PC-3 (cell line): ENCODE measurements around the gene ERBB4. TPM values are rescaled to one million over a fixed set of nuclear protein-coding genes. Genes with fewer than 3 reads are reported as not detected.
A peak's percentile ranks its signal among the peaks of the same experiment; 100 is the strongest.
"Not testable (repeated sequence)": the region's sequence is repeated elsewhere in the genome, so short reads cannot be mapped to it uniquely, and the experiment has no call there.

Experiments used
- ATAC-seq: fragments of 200-7000 bp; cut with Tn5 transposase; 2 replicates; pipeline ENCODE4 v1.9.1; 2020; ENCODE audit warnings: mild to moderate bottlenecking, moderate library complexity
- BruUV-seq: library from RNA; stranded (reverse); fragments of 400-500 nt; replicated peaks from 2 replicates; lab custom pipeline; 2021; lab: Mats Ljungman, UMichigan
- CTCF ChIA-PET: fragments of 300-600 bp; sonication (Branson Sonifier 250); formaldehyde crosslinking; loops from one replicate; lab custom pipeline; 2022; ENCODE audit warnings: antibody characterized with exemption; lab: Charles Lee
- POLR2A ChIA-PET: fragments of 300-600 bp; sonication (Branson Sonifier 250); formaldehyde crosslinking; loops from one replicate; lab custom pipeline; 2022; ENCODE audit warnings: antibody characterized with exemption; ENCODE audit not compliant: unreplicated experiment; lab: Charles Lee
- DNase-seq: peaks from one replicate; pipeline ENCODE4 v3.0.0-alpha.2; 2015
- H2AFZ ChIP-seq: fragments of 300-600 bp; sonication (generic); 2 replicates; pipeline ENCODE4 v1.6.0; 2016; ENCODE audit warnings: antibody characterized with exemption, low read length
- H3F3A ChIP-seq: fragments of 300-600 bp; sonication (generic); one replicate; pipeline ENCODE4 v1.6.0; 2017; ENCODE audit warnings: antibody characterized with exemption, low read length, control low read depth, mild to moderate bottlenecking; ENCODE audit not compliant: unreplicated experiment
- H3K27ac ChIP-seq: fragments of 300-600 bp; sonication (generic); 2 replicates; pipeline ENCODE4 v1.5.1; 2016; ENCODE audit warnings: mild to moderate bottlenecking, low read length
- H3K27me3 ChIP-seq: fragments of 300-600 bp; sonication (generic); 2 replicates; pipeline ENCODE4 v1.6.1; 2016; ENCODE audit warnings: low read length, mixed read lengths
- H3K36me3 ChIP-seq: fragments of 300-600 bp; sonication (generic); 2 replicates; pipeline ENCODE4 v1.6.1; 2016; ENCODE audit warnings: low read depth, mixed run types, low read length, mixed read lengths
- H3K4me1 ChIP-seq: fragments of 300-600 bp; sonication (generic); 2 replicates; pipeline ENCODE4 v1.5.1; 2016; ENCODE audit warnings: low read length; ENCODE audit not compliant: insufficient read depth
- H3K4me2 ChIP-seq: fragments of 300-600 bp; sonication (generic); 2 replicates; pipeline ENCODE4 v1.6.0; 2016; ENCODE audit warnings: low read length
- H3K4me3 ChIP-seq: fragments of 300-600 bp; sonication (generic); 2 replicates; pipeline ENCODE4 v1.5.1; 2016; ENCODE audit warnings: mild to moderate bottlenecking, low read length, mixed read lengths
- H3K79me2 ChIP-seq: fragments of 300-600 bp; sonication (generic); 2 replicates; pipeline ENCODE4 v1.6.1; 2017; ENCODE audit warnings: low read length, mixed read lengths
- H3K9ac ChIP-seq: fragments of 300-600 bp; sonication (generic); 2 replicates; pipeline ENCODE4 v1.6.0; 2016; ENCODE audit warnings: mild to moderate bottlenecking, low read length
- H3K9me2 ChIP-seq: fragments of 300-600 bp; sonication (generic); replicated peaks from 2 replicates; pipeline ENCODE4 v1.6.1; 2016; ENCODE audit warnings: mixed run types, low read length, mixed read lengths
- H3K9me3 ChIP-seq: fragments of 300-600 bp; sonication (generic); 2 replicates; pipeline ENCODE4 v1.6.1; 2016; ENCODE audit warnings: low read length, mixed read lengths
- H4K20me1 ChIP-seq: fragments of 300-600 bp; sonication (generic); 2 replicates; pipeline ENCODE4 v1.6.1; 2016; ENCODE audit warnings: low read length, mixed read lengths
- EZH2 ChIP-seq: fragments of 300-600 bp; sonication (generic); IDR thresholded peaks from one replicate; pipeline ENCODE4 v1.6.1; 2017; ENCODE audit warnings: antibody characterized with exemption, mild to moderate bottlenecking, low read length; ENCODE audit not compliant: unreplicated experiment
- EZH2phosphoT487 ChIP-seq: fragments of 300-600 bp; sonication (generic); IDR thresholded peaks from 2 replicates; pipeline ENCODE4 v1.6.1; 2018; ENCODE audit warnings: mild to moderate bottlenecking, antibody characterized with exemption, low read length, borderline replicate concordance
- intact Hi-C: fragments of 100-400 bp; cut with micrococcal nuclease; formaldehyde crosslinking; loops from 2 replicates; pipeline ENCODE4 v1.9.0; 2023
- total RNA-seq: library from RNA; depleted of rRNA; stranded (reverse); fragments of >200 nt; gene quantifications from 2 replicates; pipeline ENCODE4 v1.2.3, GENCODE V29; 2014
- TF ChIP-seq, protein P1 (sequence below): fragments of 300-600 bp; sonication (generic); conservative IDR thresholded peaks from 2 replicates; pipeline ENCODE4 v1.5.1; 2017; ENCODE audit warnings: antibody characterized with exemption, low read depth, mild to moderate bottlenecking, low read length

The ERBB4 gene
- total RNA-seq, 1 experiment from 2014 or later = under 0.01 TPM

GRCh38 chr2:212249451-212249850, 289.2 kb downstream of the ERBB4 start:
- TF ChIP-seq, protein P1, sequence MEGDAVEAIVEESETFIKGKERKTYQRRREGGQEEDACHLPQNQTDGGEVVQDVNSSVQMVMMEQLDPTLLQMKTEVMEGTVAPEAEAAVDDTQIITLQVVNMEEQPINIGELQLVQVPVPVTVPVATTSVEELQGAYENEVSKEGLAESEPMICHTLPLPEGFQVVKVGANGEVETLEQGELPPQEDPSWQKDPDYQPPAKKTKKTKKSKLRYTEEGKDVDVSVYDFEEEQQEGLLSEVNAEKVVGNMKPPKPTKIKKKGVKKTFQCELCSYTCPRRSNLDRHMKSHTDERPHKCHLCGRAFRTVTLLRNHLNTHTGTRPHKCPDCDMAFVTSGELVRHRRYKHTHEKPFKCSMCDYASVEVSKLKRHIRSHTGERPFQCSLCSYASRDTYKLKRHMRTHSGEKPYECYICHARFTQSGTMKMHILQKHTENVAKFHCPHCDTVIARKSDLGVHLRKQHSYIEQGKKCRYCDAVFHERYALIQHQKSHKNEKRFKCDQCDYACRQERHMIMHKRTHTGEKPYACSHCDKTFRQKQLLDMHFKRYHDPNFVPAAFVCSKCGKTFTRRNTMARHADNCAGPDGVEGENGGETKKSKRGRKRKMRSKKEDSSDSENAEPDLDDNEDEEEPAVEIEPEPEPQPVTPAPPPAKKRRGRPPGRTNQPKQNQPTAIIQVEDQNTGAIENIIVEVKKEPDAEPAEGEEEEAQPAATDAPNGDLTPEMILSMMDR = peak; percentile 60
- no peak for TF ChIP-seq EZH2

GRCh38 chr2:212245880-212246279, 292.7 kb downstream of the ERBB4 start:
- Histone ChIP-seq H3K4me1 (no peaks in the 10 kb centered on the region), H4K20me1 (no peaks in the 10 kb centered on the region), H3K79me2 (no peaks in the 10 kb centered on the region), H2AFZ (no peak overlapping the region), H3K4me2 (no peak overlapping the region), H3K27ac (no peak overlapping the region), H3K27me3 (no peaks in the 10 kb centered on the region), H3K9ac (no peak overlapping the region), H3K9me2 (no peaks in the 10 kb centered on the region), H3K9me3 (no peaks in the 10 kb centered on the region), H3K36me3 (no peaks in the 10 kb centered on the region), H3F3A (no peaks in the 10 kb centered on the region), H3K4me3 (no peak overlapping the region)
- intact Hi-C loops = loop anchor here (5.0 to 10.0 kb wide), 2 partner anchors 99 to 279 kb away; no protein-coding TSS in a partner anchor
- TF ChIP-seq, protein P1 = no peak
- TF ChIP-seq EZH2 (no peak), EZH2phosphoT487 (no peak)
- POLR2A ChIA-PET = no interaction called here
- no TSS peak for BruUV-seq
- ATAC-seq (no peak), DNase-seq (no peak)
- CTCF ChIA-PET = no interaction called here

More at GRCh38 chr2:212249451-212249850, 289.2 kb downstream of the ERBB4 start:
- Histone ChIP-seq H3K36me3 (no peaks in the 10 kb centered on the region), H3K4me1 (no peaks in the 10 kb centered on the region), H3K9ac (no peak overlapping the region), H3K4me2 (no peak overlapping the region), H3K4me3 (no peak overlapping the region), H3K9me2 (no peaks in the 10 kb centered on the region), H2AFZ (no peak overlapping the region), H4K20me1 (no peaks in the 10 kb centered on the region), H3K27me3 (no peaks in the 10 kb centered on the region; the same call in 1 of the 2 replicates), H3K27ac (no peak overlapping the region), H3F3A (no peaks in the 10 kb centered on the region), H3K79me2 (no peaks in the 10 kb centered on the region), H3K9me3 (no peaks in the 10 kb centered on the region)
- intact Hi-C loops = loop anchor here (1.0 to 10.0 kb wide), 5 partner anchors 73 to 504 kb away; no protein-coding TSS in a partner anchor
- peak; percentile 5 for DNase-seq
- ATAC-seq = no peak; the same call in 1 of the 2 replicates
- no TSS peak for BruUV-seq
- CTCF ChIA-PET = interaction anchor here (0.6 to 0.9 kb wide), 2 partner anchors 72 to 271 kb away, joined by 3 read pairs; no protein-coding TSS in a partner anchor
- POLR2A ChIA-PET = interaction anchor here (0.7 kb wide), 1 partner anchor 506 kb away, joined by 3 read pairs; no protein-coding TSS in a partner anchor

GRCh38 chr2:212242724-212243123, 295.9 kb downstream of the ERBB4 start:
- ChIA-PET POLR2A (interaction anchor here (0.6 kb wide), 1 partner anchor 461 kb away, joined by 5 read pairs; no protein-coding TSS in a partner anchor), CTCF (no interaction called here)
- Histone ChIP-seq H3K4me1 (no peaks in the 10 kb centered on the region), H3K27ac (no peak overlapping the region), H3K4me3 (no peak overlapping the region), H3K9ac (no peak overlapping the region), H4K20me1 (no peaks in the 10 kb centered on the region), H3F3A (no peaks in the 10 kb centered on the region), H3K9me2 (no peaks in the 10 kb centered on the region), H2AFZ (no peak overlapping the region), H3K36me3 (no peaks in the 10 kb centered on the region), H3K4me2 (no peak overlapping the region), H3K27me3 (peaks cover 5% of the 10 kb centered on the region; the same call in 1 of the 2 replicates), H3K79me2 (no peaks in the 10 kb centered on the region), H3K9me3 (no peaks in the 10 kb centered on the region)
- intact Hi-C loops = loop anchor here (10.0 kb wide), 1 partner anchor 282 kb away; no protein-coding TSS in a partner anchor
- no peak for TF ChIP-seq EZH2
- no peak for ATAC-seq
- DNase-seq = no peak
- no TSS peak for BruUV-seq

GRCh38 chr2:212238152-212238551, 300.4 kb downstream of the ERBB4 start:
- H3K36me3 ChIP-seq, H3K4me2 ChIP-seq, POLR2A ChIA-PET, BruUV-seq, H3K4me3 ChIP-seq, H4K20me1 ChIP-seq, H3K27me3 ChIP-seq, ATAC-seq, H3K4me1 ChIP-seq, H2AFZ ChIP-seq, H3K9me3 ChIP-seq, H3F3A ChIP-seq, H3K27ac ChIP-seq, H3K9me2 ChIP-seq, DNase-seq, CTCF ChIA-PET, H3K9ac ChIP-seq, intact Hi-C loops, H3K79me2 ChIP-seq: not testable (repeated sequence)
